K562 (cell line): ENCODE results near the gene CRADD. TPM values are rescaled to one million over a fixed set of nuclear protein-coding genes. Genes with fewer than 3 reads are reported as not detected.

ENCODE experiments used
- HNRNPK ChIP-seq: fragments of 200-400 bp; formaldehyde crosslinking; IDR thresholded peaks from one replicate; pipeline ENCODE4 v1.6.1; 2018; ENCODE audit warnings: mild to moderate bottlenecking, low read depth, low read length; ENCODE audit not compliant: poor library complexity, severe bottlenecking
- PHF21A ChIP-seq: fragments of 450-650 bp; IDR thresholded peaks from 2 replicates; pipeline ENCODE4 v1.6.1; 2017; ENCODE audit warnings: low read depth, borderline replicate concordance
- PHTF2 ChIP-seq: fragments of 250-450 bp; sonication (Bioruptor Pico); IDR thresholded peaks from 2 replicates; pipeline ENCODE4 v1.5.0; 2021; ENCODE audit warnings: mild to moderate bottlenecking
- RAD21 ChIP-seq, 2 experiments: fragments of 250-450 bp in 1 of 2; fragments of 450-650 bp in 1 of 2; sonication (Bioruptor Pico) in 1 of 2; formaldehyde crosslinking in 1 of 2; IDR thresholded peaks in 1 of 2; conservative IDR thresholded peaks in 1 of 2; 2 replicates each; pipeline versions ENCODE4 v1.4.0 to v1.8.0; 2020 to 2022; ENCODE audit warnings: mild to moderate bottlenecking in 2 of 2, moderate library complexity in 1 of 2
- SRSF9 ChIP-seq: fragments of 200-400 bp; formaldehyde crosslinking; IDR thresholded peaks from 2 replicates; pipeline ENCODE4 v1.6.1; 2017; ENCODE audit warnings: low read depth, low read length, borderline replicate concordance
- TAF7 ChIP-seq: fragments of 450-650 bp; IDR thresholded peaks from 2 replicates; pipeline ENCODE4 v1.6.1; 2016; ENCODE audit warnings: missing genetic modification characterization, missing compliant biosample characterization
- ZNF274 ChIP-seq: IDR thresholded peaks from 2 replicates; pipeline ENCODE4 v1.6.1; 2011; ENCODE audit warnings: low read depth, mild to moderate bottlenecking, low read length, moderate library complexity, borderline replicate concordance
- ZNF431 ChIP-seq: sonication (generic); formaldehyde crosslinking; IDR thresholded peaks from 2 replicates; pipeline ENCODE4 v1.8.0; 2022; ENCODE audit warnings: mild to moderate bottlenecking, missing genetic modification reagents
- polyA plus RNA-seq, 8 experiments: library from polyadenylated mRNA; depleted of rRNA in 4 of 8; stranded (reverse) in 5 of 8; unstranded in 3 of 8; fragments of >200 nt; fragmentation: Nextera tagmentation in 2 of 8; fragmentation: Illumina TruSeq in 1 of 8; extraction: Ambion mirVana in 2 of 8; extraction: Trizol in 1 of 8; gene quantifications; 2 replicates each; pipeline versions ENCODE4 v1.2.1 to v1.2.3, GENCODE V29; 2011 to 2014; ENCODE audit warnings: inconsistent platforms in 1 of 8, missing spikeins in 1 of 8
- total RNA-seq, 7 experiments: library from RNA; depleted of rRNA in 6 of 7; stranded (reverse); fragments of >200 nt in 6 of 7; fragmentation: Illumina TruSeq in 2 of 7; extraction: Trizol in 2 of 7; gene quantifications; 2 replicates each; pipeline versions ENCODE4 v1.2.1 to v1.2.3, GENCODE V29; 2011 to 2021; ENCODE audit warnings: low replicate concordance in 1 of 7
- TF ChIP-seq, protein P1 (sequence below), 2 experiments: fragments of 450-650 bp; formaldehyde crosslinking in 1 of 2; IDR thresholded peaks; 2 replicates each; pipeline versions ENCODE4 v1.4.0 to v1.6.1; 2014 to 2020; ENCODE audit warnings: mild to moderate bottlenecking in 2 of 2, borderline replicate concordance in 1 of 2, low read depth in 1 of 2
- TF ChIP-seq, protein P2 (sequence below): fragments of 450-650 bp; IDR thresholded peaks from 2 replicates; pipeline ENCODE4 v1.6.1; 2016
- TF ChIP-seq, protein P3 (sequence below): fragments of 450-650 bp; IDR thresholded peaks from 2 replicates; pipeline ENCODE4 v1.6.1; 2017; ENCODE audit warnings: antibody characterized with exemption
- TF ChIP-seq, protein P4 (sequence below), 3 experiments: IDR thresholded peaks in 2 of 3; conservative IDR thresholded peaks in 1 of 3; 2 replicates each; pipeline ENCODE4 v1.5.1; 2011 to 2012; ENCODE audit warnings: low read length in 3 of 3, mild to moderate bottlenecking in 3 of 3, control low read depth in 2 of 3, improper control_type of control experiment in 1 of 3, inconsistent platforms in 1 of 3, low read depth in 1 of 3, mixed read lengths in 1 of 3, moderate library complexity in 1 of 3; ENCODE audit not compliant: insufficient read depth in 2 of 3

CRADD gene
- total and polyA plus RNA-seq, 9 of the 15 experiments (the other 6 are each of a cell fraction or from before 2014, with no cell fraction given), result 20.5 to 41.1 (median 25.9) TPM

DNA sequence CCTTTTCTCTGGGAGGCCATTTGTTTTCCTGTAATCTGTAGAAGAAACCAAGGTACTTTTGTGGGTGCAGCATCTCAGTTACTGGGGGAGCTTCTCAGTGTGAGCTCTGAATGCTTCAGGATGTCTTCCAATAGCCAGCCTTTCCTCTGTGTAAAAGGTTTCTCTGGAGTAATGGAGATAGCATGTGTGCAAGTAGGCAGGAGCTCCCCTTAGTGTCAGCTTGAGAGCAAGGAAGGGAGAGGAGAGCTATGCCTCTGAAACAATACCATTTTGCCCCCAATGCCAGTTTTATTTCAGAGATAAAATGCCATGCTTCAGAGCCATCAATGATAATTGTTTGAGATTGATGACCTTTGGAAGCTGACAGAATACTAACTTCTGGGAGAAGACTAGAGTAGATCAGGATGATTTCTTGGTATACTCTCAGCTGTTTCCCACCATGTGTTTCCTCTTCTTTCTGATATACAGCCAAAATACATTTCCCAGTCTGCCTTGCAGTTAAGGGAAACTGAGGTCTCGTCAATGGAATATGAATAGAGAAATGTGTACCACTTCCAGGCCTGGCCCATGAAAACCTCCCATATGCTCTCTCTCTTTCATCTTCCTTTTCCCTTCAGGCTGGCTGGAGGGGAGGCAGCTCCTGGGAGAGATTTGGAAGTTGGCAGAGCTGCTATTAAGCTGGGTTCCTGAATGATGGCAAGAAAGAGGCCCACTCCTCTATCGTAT is 125.7 kb downstream of the CRADD start (continued):
- TF ChIP-seq, protein P1, sequence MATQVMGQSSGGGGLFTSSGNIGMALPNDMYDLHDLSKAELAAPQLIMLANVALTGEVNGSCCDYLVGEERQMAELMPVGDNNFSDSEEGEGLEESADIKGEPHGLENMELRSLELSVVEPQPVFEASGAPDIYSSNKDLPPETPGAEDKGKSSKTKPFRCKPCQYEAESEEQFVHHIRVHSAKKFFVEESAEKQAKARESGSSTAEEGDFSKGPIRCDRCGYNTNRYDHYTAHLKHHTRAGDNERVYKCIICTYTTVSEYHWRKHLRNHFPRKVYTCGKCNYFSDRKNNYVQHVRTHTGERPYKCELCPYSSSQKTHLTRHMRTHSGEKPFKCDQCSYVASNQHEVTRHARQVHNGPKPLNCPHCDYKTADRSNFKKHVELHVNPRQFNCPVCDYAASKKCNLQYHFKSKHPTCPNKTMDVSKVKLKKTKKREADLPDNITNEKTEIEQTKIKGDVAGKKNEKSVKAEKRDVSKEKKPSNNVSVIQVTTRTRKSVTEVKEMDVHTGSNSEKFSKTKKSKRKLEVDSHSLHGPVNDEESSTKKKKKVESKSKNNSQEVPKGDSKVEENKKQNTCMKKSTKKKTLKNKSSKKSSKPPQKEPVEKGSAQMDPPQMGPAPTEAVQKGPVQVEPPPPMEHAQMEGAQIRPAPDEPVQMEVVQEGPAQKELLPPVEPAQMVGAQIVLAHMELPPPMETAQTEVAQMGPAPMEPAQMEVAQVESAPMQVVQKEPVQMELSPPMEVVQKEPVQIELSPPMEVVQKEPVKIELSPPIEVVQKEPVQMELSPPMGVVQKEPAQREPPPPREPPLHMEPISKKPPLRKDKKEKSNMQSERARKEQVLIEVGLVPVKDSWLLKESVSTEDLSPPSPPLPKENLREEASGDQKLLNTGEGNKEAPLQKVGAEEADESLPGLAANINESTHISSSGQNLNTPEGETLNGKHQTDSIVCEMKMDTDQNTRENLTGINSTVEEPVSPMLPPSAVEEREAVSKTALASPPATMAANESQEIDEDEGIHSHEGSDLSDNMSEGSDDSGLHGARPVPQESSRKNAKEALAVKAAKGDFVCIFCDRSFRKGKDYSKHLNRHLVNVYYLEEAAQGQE (IDR thresholded peaks at IDR 0.05; ENCODE audit: borderline replicate concordance), result 0 out of 2 replicates have a peak, but pooled peaks have one; percentile 25
- TF ChIP-seq, protein P1 (CRISPR knock-in tag; IDR thresholded peaks at IDR 0.05; ENCODE audit: low read depth), result no peak
- TF ChIP-seq ZNF431 (no peak), RAD21 (CRISPR knock-in tag; conservative IDR thresholded peaks at IDR 0.05 in 1 of 2, IDR thresholded peaks at IDR 0.05 in 1 of 2) (peak; percentile 47 to 56), TAF7 (tag) (no peak), PHF21A (no peak), SRSF9 (no peak), HNRNPK (no peak), ZNF274 (no peak), PHTF2 (CRISPR knock-in tag) (no peak)
- TF ChIP-seq, protein P2, sequence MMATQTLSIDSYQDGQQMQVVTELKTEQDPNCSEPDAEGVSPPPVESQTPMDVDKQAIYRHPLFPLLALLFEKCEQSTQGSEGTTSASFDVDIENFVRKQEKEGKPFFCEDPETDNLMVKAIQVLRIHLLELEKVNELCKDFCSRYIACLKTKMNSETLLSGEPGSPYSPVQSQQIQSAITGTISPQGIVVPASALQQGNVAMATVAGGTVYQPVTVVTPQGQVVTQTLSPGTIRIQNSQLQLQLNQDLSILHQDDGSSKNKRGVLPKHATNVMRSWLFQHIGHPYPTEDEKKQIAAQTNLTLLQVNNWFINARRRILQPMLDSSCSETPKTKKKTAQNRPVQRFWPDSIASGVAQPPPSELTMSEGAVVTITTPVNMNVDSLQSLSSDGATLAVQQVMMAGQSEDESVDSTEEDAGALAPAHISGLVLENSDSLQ, result no peak
- TF ChIP-seq, protein P3, sequence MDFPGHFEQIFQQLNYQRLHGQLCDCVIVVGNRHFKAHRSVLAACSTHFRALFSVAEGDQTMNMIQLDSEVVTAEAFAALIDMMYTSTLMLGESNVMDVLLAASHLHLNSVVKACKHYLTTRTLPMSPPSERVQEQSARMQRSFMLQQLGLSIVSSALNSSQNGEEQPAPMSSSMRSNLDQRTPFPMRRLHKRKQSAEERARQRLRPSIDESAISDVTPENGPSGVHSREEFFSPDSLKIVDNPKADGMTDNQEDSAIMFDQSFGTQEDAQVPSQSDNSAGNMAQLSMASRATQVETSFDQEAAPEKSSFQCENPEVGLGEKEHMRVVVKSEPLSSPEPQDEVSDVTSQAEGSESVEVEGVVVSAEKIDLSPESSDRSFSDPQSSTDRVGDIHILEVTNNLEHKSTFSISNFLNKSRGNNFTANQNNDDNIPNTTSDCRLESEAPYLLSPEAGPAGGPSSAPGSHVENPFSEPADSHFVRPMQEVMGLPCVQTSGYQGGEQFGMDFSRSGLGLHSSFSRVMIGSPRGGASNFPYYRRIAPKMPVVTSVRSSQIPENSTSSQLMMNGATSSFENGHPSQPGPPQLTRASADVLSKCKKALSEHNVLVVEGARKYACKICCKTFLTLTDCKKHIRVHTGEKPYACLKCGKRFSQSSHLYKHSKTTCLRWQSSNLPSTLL, result no peak
- TF ChIP-seq, protein P4, sequence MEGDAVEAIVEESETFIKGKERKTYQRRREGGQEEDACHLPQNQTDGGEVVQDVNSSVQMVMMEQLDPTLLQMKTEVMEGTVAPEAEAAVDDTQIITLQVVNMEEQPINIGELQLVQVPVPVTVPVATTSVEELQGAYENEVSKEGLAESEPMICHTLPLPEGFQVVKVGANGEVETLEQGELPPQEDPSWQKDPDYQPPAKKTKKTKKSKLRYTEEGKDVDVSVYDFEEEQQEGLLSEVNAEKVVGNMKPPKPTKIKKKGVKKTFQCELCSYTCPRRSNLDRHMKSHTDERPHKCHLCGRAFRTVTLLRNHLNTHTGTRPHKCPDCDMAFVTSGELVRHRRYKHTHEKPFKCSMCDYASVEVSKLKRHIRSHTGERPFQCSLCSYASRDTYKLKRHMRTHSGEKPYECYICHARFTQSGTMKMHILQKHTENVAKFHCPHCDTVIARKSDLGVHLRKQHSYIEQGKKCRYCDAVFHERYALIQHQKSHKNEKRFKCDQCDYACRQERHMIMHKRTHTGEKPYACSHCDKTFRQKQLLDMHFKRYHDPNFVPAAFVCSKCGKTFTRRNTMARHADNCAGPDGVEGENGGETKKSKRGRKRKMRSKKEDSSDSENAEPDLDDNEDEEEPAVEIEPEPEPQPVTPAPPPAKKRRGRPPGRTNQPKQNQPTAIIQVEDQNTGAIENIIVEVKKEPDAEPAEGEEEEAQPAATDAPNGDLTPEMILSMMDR (IDR thresholded peaks at IDR 0.05 in 2 of 3, conservative IDR thresholded peaks at IDR 0.05 in 1 of 3; ENCODE audit: insufficient read depth in 2 of 3, low read depth in 1 of 3, low read length in 3 of 3), result peak in 1 of 3 experiments; percentile 45; a peak in 2 of 6 replicates
